AG20443 (cell line): Measurements from ENCODE around the gene PRR5L.
"Not testable (repeated sequence)": the region's sequence is repeated elsewhere in the genome, so short reads cannot be mapped to it uniquely, and the experiment has no call there.

ENCODE experiments used
- DNase-seq: peaks from one replicate; pipeline ENCODE4 v3.0.0; 2012; ENCODE audit warnings: low spot score, mixed read lengths

PRR5L gene

GRCh38 chr11:36498721-36499120 lies 202.6 kb downstream of the PRR5L start:
- no peak for DNase-seq

GRCh38 chr11:36499315-36499714 lies 203.2 kb downstream of the PRR5L start:
- DNase-seq, result no peak

- DNase-seq, result peak; percentile 85
Observed at GRCh38 chr11:36500315-36500721, 204.2 kb downstream of the PRR5L start.

- no peak for DNase-seq
Observed at GRCh38 chr11:36501236-36501635, 205.1 kb downstream of the PRR5L start.

GRCh38 chr11:36507824-36508489 lies 211.9 kb downstream of the PRR5L start:
- no peak for DNase-seq

- DNase-seq, result no peak
Observed at GRCh38 chr11:36508743-36509142, 212.7 kb downstream of the PRR5L start.

GRCh38 chr11:36509201-36509639 lies 213.1 kb downstream of the PRR5L start:
- DNase-seq, result peak; percentile 21

GRCh38 chr11:36509694-36510593 lies 213.9 kb downstream of the PRR5L start, which contains the start of gene TRAF6:
Gene TRAF6 (minus strand): TSS chr11:36510272. CDS start chr11:36501515, 8,757 bp downstream.
- DNase-seq, result peak; percentile 95

GRCh38 chr11:36510594-36510942 lies 214.5 kb downstream of the PRR5L start:
- DNase-seq, result peak; percentile 28

GRCh38 chr11:36511062-36511461 lies 215.0 kb downstream of the PRR5L start:
- not testable (repeated sequence) for DNase-seq

GRCh38 chr11:36512016-36512415 lies 215.9 kb downstream of the PRR5L start:
- no peak for DNase-seq

GRCh38 chr11:36513965-36514364 lies 217.9 kb downstream of the PRR5L start:
- DNase-seq, result no peak
